ENCODE data around the gene SYCE1.
A peak's percentile ranks its signal among the peaks of the same experiment; 100 is the strongest.
"Not testable (repeated sequence)": the region's sequence is repeated elsewhere in the genome, so short reads cannot be mapped to it uniquely, and the experiment has no call there.

Gene SYCE1

GRCh38 chr10:133523631-133524203, 41.7 kb downstream of the SYCE1 start:
- FAIRE-seq (no peak), DNase-seq (ENCODE audit: insufficient read length, low spot score) (no peak)
- TF ChIP-seq CTCF (IDR thresholded peaks at IDR 0.05; ENCODE audit: insufficient read depth, missing control alignments): no peak

- no peak for DNase-seq (ENCODE audit: insufficient read length, low spot score)
- TF ChIP-seq CTCF (IDR thresholded peaks at IDR 0.05; ENCODE audit: insufficient read depth, missing control alignments): peak; percentile 35
- FAIRE-seq: no peak
These were observed 45.1 kb downstream of the SYCE1 start for GRCh38 chr10:133520193-133520738.

- FAIRE-seq; DNase-seq (ENCODE audit: insufficient read length, low spot score): not testable (repeated sequence)
These were observed 46.9 kb downstream of the SYCE1 start for GRCh38 chr10:133518517-133518916.

- DNase-seq (ENCODE audit: insufficient read length, low spot score) (no peak), FAIRE-seq (no peak)
- no peak for TF ChIP-seq CTCF (IDR thresholded peaks at IDR 0.05; ENCODE audit: insufficient read depth, missing control alignments)
These were observed 49.3 kb downstream of the SYCE1 start for GRCh38 chr10:133516057-133516456.

- DNase-seq (ENCODE audit: insufficient read length, low spot score) (no peak), FAIRE-seq (no peak)
- TF ChIP-seq CTCF (IDR thresholded peaks at IDR 0.05; ENCODE audit: insufficient read depth, missing control alignments): no peak
These were observed 49.9 kb downstream of the SYCE1 start for GRCh38 chr10:133515471-133515870.

- no peak for TF ChIP-seq CTCF (IDR thresholded peaks at IDR 0.05; ENCODE audit: insufficient read depth, missing control alignments)
- DNase-seq (ENCODE audit: insufficient read length, low spot score): no peak
- no peak for FAIRE-seq
These were observed 53.4 kb downstream of the SYCE1 start for GRCh38 chr10:133511907-133512528.

- FAIRE-seq: no peak
- TF ChIP-seq CTCF (IDR thresholded peaks at IDR 0.05; ENCODE audit: insufficient read depth, missing control alignments): no peak
- DNase-seq (ENCODE audit: insufficient read length, low spot score): no peak
These were observed 54.0 kb downstream of the SYCE1 start for GRCh38 chr10:133511408-133511807.

Measured in D721Med (cell line).